NCI-H1105 (cell line): Measurements from ENCODE around the gene RBP4.
"Not testable (repeated sequence)": the region's sequence is repeated elsewhere in the genome, so short reads cannot be mapped to it uniquely, and the experiment has no call there.

Source experiments
- DNase-seq: peaks from one replicate; lab custom pipeline; 2025; lab: John Stamatoyannopoulos, UW

RBP4 gene

DNA sequence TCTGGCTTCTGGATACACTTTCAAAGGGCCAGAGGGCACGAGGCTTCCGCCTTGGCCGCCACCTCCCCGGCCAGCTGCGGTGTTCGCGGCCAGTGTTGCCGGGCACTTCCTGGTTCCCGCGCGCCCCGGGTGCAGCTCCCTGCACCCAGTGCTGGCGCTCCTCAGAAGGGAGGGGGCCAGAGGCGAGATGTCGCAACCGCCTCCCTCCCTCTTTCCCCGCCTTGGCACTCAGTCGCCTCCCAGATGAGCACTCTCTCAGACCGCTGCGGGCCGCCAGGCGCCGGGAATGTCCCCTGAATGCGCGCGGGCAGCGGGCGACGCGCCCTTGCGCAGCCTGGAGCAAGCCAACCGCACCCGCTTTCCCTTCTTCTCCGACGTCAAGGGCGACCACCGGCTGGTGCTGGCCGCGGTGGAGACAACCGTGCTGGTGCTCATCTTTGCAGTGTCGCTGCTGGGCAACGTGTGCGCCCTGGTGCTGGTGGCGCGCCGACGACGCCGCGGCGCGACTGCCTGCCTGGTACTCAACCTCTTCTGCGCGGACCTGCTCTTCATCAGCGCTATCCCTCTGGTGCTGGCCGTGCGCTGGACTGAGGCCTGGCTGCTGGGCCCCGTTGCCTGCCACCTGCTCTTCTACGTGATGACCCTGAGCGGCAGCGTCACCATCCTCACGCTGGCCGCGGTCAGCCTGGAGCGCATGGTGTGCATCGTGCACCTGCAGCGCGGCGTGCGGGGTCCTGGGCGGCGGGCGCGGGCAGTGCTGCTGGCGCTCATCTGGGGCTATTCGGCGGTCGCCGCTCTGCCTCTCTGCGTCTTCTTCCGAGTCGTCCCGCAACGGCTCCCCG is 34.4 kb downstream of the RBP4 start, which contains the start of gene FFAR4:
Gene FFAR4, plus strand, starts transcription at position 231 of the 842 bp plus-strand sequence. Its CDS starts 56 bp downstream, at position 287.
- no peak for DNase-seq

GRCh38 chr10:93565446-93565845 is 35.6 kb downstream of the RBP4 start:
- DNase-seq, result no peak

GRCh38 chr10:93560541-93560940 is 40.5 kb downstream of the RBP4 start:
- DNase-seq, result no peak

DNA sequence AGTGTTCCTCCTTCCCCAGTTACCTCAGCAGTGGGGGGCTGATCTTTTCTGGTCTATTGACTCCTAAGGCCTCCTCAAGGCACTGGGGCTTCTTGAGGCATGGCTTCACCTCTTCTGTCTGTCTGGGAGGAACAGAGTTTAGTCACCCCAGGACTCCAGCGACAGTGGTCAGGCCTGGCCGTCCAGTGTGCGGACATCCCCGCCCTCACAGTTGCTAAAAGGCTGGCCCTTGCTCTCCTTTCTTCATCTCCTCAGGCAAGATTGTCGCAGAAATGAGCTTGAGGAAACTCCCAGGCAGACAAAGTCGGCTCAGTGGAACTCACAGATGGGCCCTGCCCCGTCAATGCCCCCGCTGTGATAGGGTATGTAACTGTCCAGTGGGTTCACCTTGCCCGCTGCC is 41.5 kb downstream of the RBP4 start:
- DNase-seq, result no peak

DNA sequence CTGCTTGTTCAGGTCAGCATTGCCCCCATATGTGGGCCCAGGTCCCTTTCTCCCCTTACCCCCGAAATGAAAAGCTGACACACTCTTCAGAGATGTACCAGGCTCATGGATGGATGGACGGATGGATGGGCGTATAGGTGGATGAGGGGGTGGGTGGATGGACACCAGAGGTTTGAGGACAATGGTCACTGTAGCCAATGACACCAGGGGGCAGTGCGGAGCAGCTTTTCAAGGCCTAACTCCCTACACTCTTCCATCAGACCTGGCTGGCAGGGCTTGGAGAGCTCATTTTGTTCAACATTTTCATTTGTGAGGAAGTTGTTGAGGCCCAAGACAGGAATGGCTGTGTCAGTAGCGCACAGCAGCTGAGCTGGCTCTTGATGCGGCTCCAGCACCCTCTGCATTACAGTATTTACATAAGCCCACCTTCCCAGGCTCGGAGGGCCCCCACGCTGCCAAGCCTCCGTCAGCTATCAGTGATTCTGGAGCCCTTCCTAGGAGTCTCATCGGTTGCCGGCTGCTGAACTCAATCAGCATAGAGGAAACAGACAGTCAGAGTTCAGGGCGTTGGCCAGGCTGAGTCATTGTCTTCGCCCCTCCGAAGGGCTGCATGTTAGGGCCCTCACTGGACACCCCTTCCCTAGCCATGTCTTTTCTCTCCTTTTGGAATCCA is 46.1 kb downstream of the RBP4 start:
- peak; percentile 26 for DNase-seq

DNA sequence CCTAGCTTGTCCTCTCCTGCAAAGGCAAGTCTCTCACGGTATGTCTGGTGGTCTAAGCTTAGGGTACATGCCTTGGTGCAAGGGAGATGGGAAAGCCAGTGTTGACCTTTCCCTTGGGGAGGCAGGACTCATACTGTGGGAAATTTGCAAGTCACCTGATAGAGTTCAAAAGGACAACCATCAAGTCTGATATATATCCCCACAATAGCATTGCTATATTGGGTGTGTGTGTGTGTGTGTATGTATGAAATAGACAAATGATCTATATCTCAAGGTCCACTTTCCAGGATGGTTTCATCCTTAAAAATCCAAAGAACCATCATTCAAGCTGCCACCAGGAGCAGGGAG is 46.7 kb downstream of the RBP4 start:
- no peak for DNase-seq

GRCh38 chr10:93553482-93554315 is 47.3 kb downstream of the RBP4 start:
- no peak for DNase-seq

DNA sequence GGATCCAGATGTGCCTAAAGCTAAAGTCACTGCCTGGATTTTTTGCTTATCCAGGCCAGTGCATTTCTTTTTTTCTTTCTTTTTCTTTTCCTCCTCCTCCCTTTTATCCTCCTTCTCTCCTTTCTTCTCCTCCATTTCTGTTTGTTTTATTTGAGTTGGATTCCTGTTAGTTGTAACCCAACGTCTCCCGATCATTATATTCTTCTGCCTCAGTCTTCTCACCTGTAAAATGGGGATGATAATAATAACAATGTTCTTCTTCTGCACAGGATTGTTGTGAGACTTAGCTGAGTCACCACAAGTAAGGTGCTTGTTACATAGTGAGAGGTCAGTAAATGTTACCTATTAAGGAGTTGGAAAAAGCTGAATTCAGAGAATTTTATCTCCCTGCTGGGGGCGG is 48.3 kb downstream of the RBP4 start:
- no peak for DNase-seq

GRCh38 chr10:93550606-93551005 is 50.4 kb downstream of the RBP4 start:
- DNase-seq, result no peak

DNA sequence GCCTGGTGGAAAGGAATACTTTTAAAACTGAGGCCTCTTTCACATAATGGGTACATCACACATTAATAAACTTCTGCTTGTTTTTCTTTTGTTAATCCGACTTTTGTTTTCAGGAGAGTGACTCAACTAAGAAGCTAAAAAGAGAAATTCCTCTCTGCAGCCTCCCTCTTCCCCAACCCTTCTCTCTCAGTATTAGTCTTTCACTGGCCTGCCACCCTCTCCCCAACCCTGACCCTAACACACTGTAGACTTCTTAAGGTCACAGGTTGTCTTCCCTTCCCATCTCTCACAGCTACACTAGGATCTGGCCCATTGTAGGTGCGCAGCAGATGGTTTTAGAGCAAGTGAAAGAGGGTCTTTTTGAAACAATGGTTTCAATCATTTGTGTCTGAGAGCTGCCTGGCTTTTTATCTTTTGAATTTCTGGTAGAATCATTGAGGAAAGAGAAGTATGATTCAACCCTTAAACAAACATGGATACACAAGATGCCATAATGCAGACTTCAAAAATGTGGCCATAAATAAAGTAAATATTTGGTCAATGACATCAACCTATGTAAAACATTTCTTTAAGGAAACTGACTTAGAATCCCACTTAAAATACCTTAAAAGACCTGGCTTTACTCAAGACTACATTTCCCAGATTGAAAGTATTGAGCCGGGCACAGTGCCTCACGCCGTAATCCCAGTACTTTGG is 52.5 kb downstream of the RBP4 start:
- DNase-seq, result no peak

DNA sequence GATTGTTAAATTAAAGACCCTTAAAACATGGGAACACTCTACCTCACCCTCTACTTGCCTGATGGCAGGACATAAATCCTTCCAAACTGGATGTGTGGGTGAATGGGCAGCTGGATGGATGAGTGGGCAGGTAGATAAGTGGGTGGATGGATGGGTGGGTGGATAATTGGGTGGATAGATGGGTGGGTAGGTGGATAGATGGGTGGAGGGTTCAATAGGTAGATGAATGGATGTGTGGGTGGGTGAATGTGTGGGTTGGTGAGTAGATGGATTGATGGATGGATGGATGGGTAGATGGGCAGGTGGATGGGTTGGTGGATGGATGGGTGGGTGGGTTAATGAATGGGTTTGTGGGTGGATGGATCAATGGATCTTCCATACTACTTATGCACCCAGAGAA is 53.5 kb downstream of the RBP4 start:
- DNase-seq, result no peak

GRCh38 chr10:93546995-93547394 is 54.0 kb downstream of the RBP4 start:
- DNase-seq, result not testable (repeated sequence)

- DNase-seq, result peak; percentile 58
Measured at GRCh38 chr10:93542358-93542791, 58.7 kb downstream of the RBP4 start.
